Fibroblast of pulmonary artery (primary cell): ENCODE results near the gene MACROD2.

Source experiments
- DNase-seq: peaks from one replicate; pipeline ENCODE4 v3.0.0-alpha.2; 2010; ENCODE audit warnings: low read depth
- H3K4me3 ChIP-seq: replicated peaks from 2 replicates; pipeline ENCODE4 v1.5.1; 2011; ENCODE audit warnings: low read depth, mild to moderate bottlenecking, control low read depth, low read length, moderate library complexity
- CTCF ChIP-seq: IDR thresholded peaks from 2 replicates; pipeline ENCODE4 v1.5.1; 2011; ENCODE audit warnings: mild to moderate bottlenecking, control low read depth, low read length, inconsistent platforms; ENCODE audit errors: missing control alignments

The MACROD2 gene

GRCh38 chr20:14407336-14407735 lies 412.0 kb downstream of the MACROD2 start:
- no peak overlapping the region for H3K4me3 ChIP-seq
- no peak for TF ChIP-seq CTCF
- no peak for DNase-seq

- TF ChIP-seq CTCF, result no peak
- no peak for DNase-seq
- no peak overlapping the region for H3K4me3 ChIP-seq
Measured at GRCh38 chr20:14410869-14411555, 415.7 kb downstream of the MACROD2 start.

- no peak overlapping the region for H3K4me3 ChIP-seq
- no peak for TF ChIP-seq CTCF
- no peak for DNase-seq
Measured at GRCh38 chr20:14412065-14412681, 416.9 kb downstream of the MACROD2 start.

- DNase-seq, result no peak
- no peak for TF ChIP-seq CTCF
- no peak overlapping the region for H3K4me3 ChIP-seq
Measured at GRCh38 chr20:14413835-14414234, 418.5 kb downstream of the MACROD2 start.

- no peak for TF ChIP-seq CTCF
- no peak for DNase-seq
Measured at GRCh38 chr20:14414560-14414959, 419.2 kb downstream of the MACROD2 start.

GRCh38 chr20:14415467-14415866 lies 420.2 kb downstream of the MACROD2 start:
- H3K4me3 ChIP-seq, result no peak overlapping the region
- no peak for DNase-seq
- no peak for TF ChIP-seq CTCF

More at GRCh38 chr20:14414560-14414959, 419.2 kb downstream of the MACROD2 start:
- no peak overlapping the region for H3K4me3 ChIP-seq

- no peak for DNase-seq
- no peak overlapping the region for H3K4me3 ChIP-seq
- TF ChIP-seq CTCF, result no peak
Measured at GRCh38 chr20:14418376-14418775, 423.1 kb downstream of the MACROD2 start.
